H9 (cell line): ENCODE measurements around the gene MEPE. TPM values are rescaled to one million over a fixed set of nuclear protein-coding genes. Genes with fewer than 3 reads are reported as not detected.

Experiments used
- DNase-seq: peaks from one replicate; pipeline ENCODE4 v3.0.0-alpha.2; 2017
- H2AFZ ChIP-seq: one replicate; pipeline ENCODE4 v1.6.1; 2013; ENCODE audit warnings: mild to moderate bottlenecking, low read length, control low read depth, moderate library complexity
- H2AK5ac ChIP-seq: 2 replicates; pipeline ENCODE4 v1.6.1; 2013; ENCODE audit warnings: low read length, control low read depth, mixed read lengths; ENCODE audit not compliant: insufficient read length
- H2BK120ac ChIP-seq: one replicate; pipeline ENCODE4 v1.6.1; 2013; ENCODE audit warnings: low read depth, mild to moderate bottlenecking, low read length, control low read depth, inconsistent platforms; ENCODE audit not compliant: poor library complexity, severe bottlenecking
- H2BK12ac ChIP-seq: 2 replicates; pipeline ENCODE4 v1.6.1; 2013; ENCODE audit warnings: low read length, control low read depth, mixed read lengths, low read depth; ENCODE audit not compliant: insufficient read length
- H2BK15ac ChIP-seq: 2 replicates; pipeline ENCODE4 v1.6.1; 2013; ENCODE audit warnings: low read depth, low read length, control low read depth
- H2BK20ac ChIP-seq: one replicate; pipeline ENCODE4 v1.6.1; 2013; ENCODE audit warnings: low read depth, mild to moderate bottlenecking, low read length, control low read depth, inconsistent platforms; ENCODE audit not compliant: poor library complexity, severe bottlenecking
- H2BK5ac ChIP-seq: 2 replicates; pipeline ENCODE4 v1.6.1; 2013; ENCODE audit warnings: low read length, control low read depth, mixed read lengths; ENCODE audit not compliant: insufficient read length
- H3K14ac ChIP-seq: 2 replicates; pipeline ENCODE4 v1.6.1; 2013; ENCODE audit warnings: low read length, control low read depth; ENCODE audit not compliant: insufficient read depth
- H3K18ac ChIP-seq: 2 replicates; pipeline ENCODE4 v1.6.1; 2013; ENCODE audit warnings: low read depth, mild to moderate bottlenecking, mixed read lengths, low read length, control low read depth; ENCODE audit not compliant: insufficient read length
- H3K23ac ChIP-seq: 2 replicates; pipeline ENCODE4 v1.6.1; 2013; ENCODE audit warnings: low read length, control low read depth, mixed read lengths, low read depth; ENCODE audit not compliant: insufficient read length
- H3K23me2 ChIP-seq: 2 replicates; pipeline ENCODE4 v1.6.1; 2013; ENCODE audit warnings: low read depth, mild to moderate bottlenecking, mixed read lengths, low read length, control low read depth; ENCODE audit not compliant: insufficient read length, poor library complexity, severe bottlenecking
- H3K27ac ChIP-seq: 2 replicates; pipeline ENCODE4 v1.5.1; 2013; ENCODE audit warnings: low read length, control low read depth, mixed read lengths, low read depth; ENCODE audit not compliant: insufficient read length
- H3K27me3 ChIP-seq: 2 replicates; pipeline ENCODE4 v1.6.1; 2013; ENCODE audit warnings: low read length, control low read depth, inconsistent platforms; ENCODE audit not compliant: insufficient read depth
- H3K4ac ChIP-seq: 2 replicates; pipeline ENCODE4 v1.6.1; 2013; ENCODE audit warnings: low read depth, mild to moderate bottlenecking, control low read depth, inconsistent platforms, low read length, moderate library complexity
- H3K4me1 ChIP-seq: 2 replicates; pipeline ENCODE4 v1.6.1; 2013; ENCODE audit warnings: low read length, control low read depth, inconsistent platforms; ENCODE audit not compliant: insufficient read depth
- H3K4me2 ChIP-seq: 2 replicates; pipeline ENCODE4 v1.6.1; 2013; ENCODE audit warnings: low read length, control low read depth, mixed read lengths; ENCODE audit not compliant: insufficient read length, insufficient read depth
- H3K56ac ChIP-seq: 2 replicates; pipeline ENCODE4 v1.6.1; 2013; ENCODE audit warnings: low read depth, mild to moderate bottlenecking, mixed read lengths, low read length, control low read depth; ENCODE audit not compliant: insufficient read length
- H3K79me1 ChIP-seq: 2 replicates; pipeline ENCODE4 v1.6.1; 2013; ENCODE audit warnings: low read depth, mild to moderate bottlenecking, moderate library complexity, low read length, control low read depth, inconsistent platforms; ENCODE audit not compliant: insufficient read depth, poor library complexity, severe bottlenecking
- H3K79me2 ChIP-seq: 2 replicates; pipeline ENCODE4 v1.6.1; 2013; ENCODE audit warnings: low read length, control low read depth, inconsistent platforms; ENCODE audit not compliant: insufficient read depth
- H3K9ac ChIP-seq: 2 replicates; pipeline ENCODE4 v1.6.1; 2013; ENCODE audit warnings: low read length, control low read depth, mixed read lengths; ENCODE audit not compliant: insufficient read length; ENCODE audit errors: extremely low read depth
- H3K9me3 ChIP-seq: one replicate; pipeline ENCODE4 v1.6.1; 2013; ENCODE audit warnings: low read depth, low read length, inconsistent platforms; ENCODE audit not compliant: control insufficient read depth
- H3T11ph ChIP-seq: one replicate; pipeline ENCODE4 v1.6.1; 2013; ENCODE audit warnings: mild to moderate bottlenecking, low read length, control low read depth, inconsistent platforms
- H4K20me1 ChIP-seq: one replicate; pipeline ENCODE4 v1.6.1; 2013; ENCODE audit not compliant: control insufficient read depth, insufficient read length, insufficient read depth
- H4K5ac ChIP-seq: 2 replicates; pipeline ENCODE4 v1.6.1; 2013; ENCODE audit warnings: low read depth, mild to moderate bottlenecking, mixed read lengths, low read length, control low read depth; ENCODE audit not compliant: insufficient read length
- H4K8ac ChIP-seq: replicated peaks from 2 replicates; pipeline ENCODE4 v1.6.1; 2013; ENCODE audit warnings: low read length, control low read depth, mixed read lengths, low read depth; ENCODE audit not compliant: insufficient read length
- H4K91ac ChIP-seq: 2 replicates; pipeline ENCODE4 v1.6.1; 2013; ENCODE audit warnings: low read depth, mild to moderate bottlenecking, moderate library complexity, mixed read lengths, low read length, control low read depth; ENCODE audit not compliant: insufficient read length
- H3K27ac Mint-ChIP-seq, 3 experiments: 2 replicates in 2 of 3; 3 replicates in 1 of 3; pipeline ENCODE4 v1.8.0; 2020 to 2021; ENCODE audit warnings: mixed read lengths in 3 of 3, mild to moderate bottlenecking in 1 of 3, moderate library complexity in 1 of 3
- H3K27me3 Mint-ChIP-seq: 2 replicates; pipeline ENCODE4 v1.8.0; 2021; ENCODE audit warnings: low read depth, mild to moderate bottlenecking, moderate library complexity, mixed read lengths
- H3K36me3 Mint-ChIP-seq, 3 experiments: 2 replicates in 2 of 3; 3 replicates in 1 of 3; pipeline ENCODE4 v1.8.0; 2020 to 2021; ENCODE audit warnings: low read depth in 3 of 3, mixed read lengths in 3 of 3; ENCODE audit not compliant: insufficient read depth in 1 of 3
- H3K4me1 Mint-ChIP-seq, 2 experiments: 2 replicates each; pipeline ENCODE4 v1.8.0; 2020; ENCODE audit warnings: mixed read lengths in 2 of 2
- H3K4me3 Mint-ChIP-seq, 2 experiments: 2 replicates in 1 of 2; 3 replicates in 1 of 2; pipeline ENCODE4 v1.8.0; 2020 to 2021; ENCODE audit warnings: mild to moderate bottlenecking in 2 of 2, mixed read lengths in 2 of 2, moderate library complexity in 1 of 2
- H3K9me3 Mint-ChIP-seq, 2 experiments: 2 replicates in 1 of 2; 3 replicates in 1 of 2; pipeline ENCODE4 v1.8.0; 2020; ENCODE audit warnings: mild to moderate bottlenecking in 2 of 2, mixed read lengths in 2 of 2, moderate library complexity in 1 of 2
- CTCF ChIP-seq: fragments of 200-600 bp; sonication (generic); conservative IDR thresholded peaks from 3 replicates; pipeline ENCODE4 v1.8.0; 2021; ENCODE audit warnings: antibody characterized with exemption, mild to moderate bottlenecking
- WGBS: extraction: QIAGEN DNeasy Blood & Tissue Kit; methylation state at CpG from one replicate; pipeline ENCODE4 v1.1.7; 2013; ENCODE audit warnings: missing lambda C conversion rate, low lambda C conversion rate, mixed read lengths; ENCODE audit not compliant: insufficient read length; ENCODE audit errors: extremely low coverage; 5-methylcytosine and 5-hydroxymethylcytosine counted together
- total RNA-seq: library from RNA; stranded (reverse); gene quantifications from 2 replicates; pipeline ENCODE4 v1.2.1, GENCODE V29; 2021

MEPE gene
- total RNA-seq, 1 experiment from 2014 or later: not detected

GRCh38 chr4:87856816-87857215, 24.0 kb downstream of the MEPE start:
- Histone ChIP-seq H3K4me1 (peaks cover 5% of the 10 kb centered on the region; the same call in 1 of the 2 replicates), H3K23me2 (no peaks in the 10 kb centered on the region), H2BK15ac (no peak overlapping the region), H3K27ac (no peak overlapping the region), H3K79me1 (no peaks in the 10 kb centered on the region), H3K9me3 (no peaks in the 10 kb centered on the region), H2BK20ac (no peak overlapping the region), H2BK12ac (no peak overlapping the region), H3K27me3 (no peaks in the 10 kb centered on the region; the same call in 1 of the 2 replicates), H3K9ac (no peak overlapping the region), H3K23ac (no peak overlapping the region), H3T11ph (no peak overlapping the region), H3K79me2 (no peaks in the 10 kb centered on the region), H2AK5ac (no peak overlapping the region), H2BK5ac (no peak overlapping the region), H2AFZ (no peak overlapping the region), H3K4me2 (no peak overlapping the region), H3K4ac (no peak overlapping the region), H4K8ac (no peak overlapping the region), H3K18ac (no peak overlapping the region), H3K56ac (no peak overlapping the region), H4K20me1 (no peaks in the 10 kb centered on the region), H3K14ac (no peak overlapping the region), H4K5ac (no peak overlapping the region), H2BK120ac (no peak overlapping the region), H4K91ac (no peak overlapping the region)
- peak overlapping the region in 1 of 3 experiments; percentile 68; a peak in 1 of 7 replicates for H3K27ac Mint-ChIP-seq
- H3K4me1 Mint-ChIP-seq: peaks cover 13 to 25% of the 10 kb centered on the region in 2 experiments
- peaks cover 0 to 3% of the 10 kb centered on the region in 2 experiments; a peak in 3 of 5 replicates for H3K9me3 Mint-ChIP-seq
- H3K4me3 Mint-ChIP-seq: no peak overlapping the region
- no peak for DNase-seq
- WGBS: no CpG with 5 or more reads among the region's 1 CpG
- no peak for TF ChIP-seq CTCF
- peaks cover 0 to 6% (median 0%) of the 10 kb centered on the region in 3 experiments; a peak in 4 of 7 replicates for H3K36me3 Mint-ChIP-seq
- peaks cover 3% of the 10 kb centered on the region for H3K27me3 Mint-ChIP-seq
